GM19395 (cell line): ENCODE data around the gene CLEC18B.
"Not testable (repeated sequence)": the region's sequence is repeated elsewhere in the genome, so short reads cannot be mapped to it uniquely, and the experiment has no call there.

Experiments used
- ATAC-seq: cut with Tn5 transposase; IDR thresholded peaks from one replicate; pipeline ENCODE4 v1.9.1; 2021; ENCODE audit warnings: mild to moderate bottlenecking, moderate library complexity; ENCODE audit not compliant: unreplicated experiment

The CLEC18B gene

GRCh38 chr16:74446866-74447265 lies 25.6 kb upstream of the CLEC18B start:
- no peak for ATAC-seq

GRCh38 chr16:74443624-74444346 lies 22.5 kb upstream of the CLEC18B start:
- ATAC-seq = not testable (repeated sequence)

GRCh38 chr16:74439685-74440084 lies 18.4 kb upstream of the CLEC18B start:
- no peak for ATAC-seq

GRCh38 chr16:74438492-74438979 lies 17.3 kb upstream of the CLEC18B start:
- no peak for ATAC-seq

- ATAC-seq = no peak
Measured at GRCh38 chr16:74431516-74431915, 10.2 kb upstream of the CLEC18B start.

GRCh38 chr16:74430036-74430712 lies 8.9 kb upstream of the CLEC18B start:
- peak; percentile 62 for ATAC-seq

- not testable (repeated sequence) for ATAC-seq
Measured at GRCh38 chr16:74428493-74428892, 7.2 kb upstream of the CLEC18B start.

- ATAC-seq = not testable (repeated sequence)
Measured at GRCh38 chr16:74425751-74426150, 4.5 kb upstream of the CLEC18B start.

- not testable (repeated sequence) for ATAC-seq
Measured at GRCh38 chr16:74423721-74424120, 2.4 kb upstream of the CLEC18B start.

- not testable (repeated sequence) for ATAC-seq
Measured at GRCh38 chr16:74422086-74422485, 808 bp upstream of the CLEC18B start.

- ATAC-seq = not testable (repeated sequence)
Measured at GRCh38 chr16:74421482-74421785, 156 bp upstream of the CLEC18B start.

- not testable (repeated sequence) for ATAC-seq
Measured at GRCh38 chr16:74419811-74420210, 1.5 kb downstream of the CLEC18B start.

GRCh38 chr16:74417897-74418296 lies 3.4 kb downstream of the CLEC18B start:
- not testable (repeated sequence) for ATAC-seq

- ATAC-seq = not testable (repeated sequence)
Measured at GRCh38 chr16:74413920-74414319, 7.4 kb downstream of the CLEC18B start.

- not testable (repeated sequence) for ATAC-seq
Measured at GRCh38 chr16:74413485-74413884, 7.8 kb downstream of the CLEC18B start.

- ATAC-seq = not testable (repeated sequence)
Measured at GRCh38 chr16:74412775-74413390, 8.4 kb downstream of the CLEC18B start.

GRCh38 chr16:74412138-74412774 lies 9.0 kb downstream of the CLEC18B start:
- ATAC-seq = not testable (repeated sequence)

- ATAC-seq = not testable (repeated sequence)
Measured at GRCh38 chr16:74410981-74411380, 10.3 kb downstream of the CLEC18B start.

- ATAC-seq = not testable (repeated sequence)
Measured at GRCh38 chr16:74410057-74410957, 11.0 kb downstream of the CLEC18B start.
